ENCODE measurements around the gene FASTKD2.
A peak's percentile ranks its signal among the peaks of the same experiment; 100 is the strongest.

The FASTKD2 gene

DNA sequence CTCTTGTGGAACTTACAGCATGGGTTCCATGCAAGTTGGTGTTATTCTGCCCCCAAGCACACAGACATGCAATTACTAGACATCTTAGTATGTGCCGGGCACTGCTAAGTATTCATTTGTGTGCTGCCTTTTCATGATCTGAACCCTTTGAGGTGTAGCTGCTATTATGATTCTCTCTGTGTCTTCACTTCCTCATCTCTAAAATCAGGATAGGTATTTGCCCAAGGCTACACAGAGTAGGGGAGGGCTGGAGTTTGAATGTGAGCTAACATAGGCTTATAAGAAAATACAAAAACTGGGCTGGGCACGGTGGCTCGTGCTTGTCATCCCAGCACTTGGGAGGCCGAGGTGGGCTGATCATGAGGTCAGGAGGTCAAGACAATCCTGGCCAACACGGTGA, 27.2 kb downstream of the FASTKD2 start:
- Histone ChIP-seq H3K4me3 (ENCODE audit: low read depth, low read length) (no peak overlapping the region), H3K36me3 (peaks cover 28% of the 10 kb centered on the region), H3K9me3 (ENCODE audit: severe bottlenecking) (no peaks in the 10 kb centered on the region), H3K27ac (no peak overlapping the region), H3K27me3 (ENCODE audit: insufficient read depth, low read depth, severe bottlenecking) (no peaks in the 10 kb centered on the region)
- DNase-seq: no peak
- no peak for TF ChIP-seq CTCF (IDR thresholded peaks at IDR 0.05; ENCODE audit: low read depth, low read length)

DNA sequence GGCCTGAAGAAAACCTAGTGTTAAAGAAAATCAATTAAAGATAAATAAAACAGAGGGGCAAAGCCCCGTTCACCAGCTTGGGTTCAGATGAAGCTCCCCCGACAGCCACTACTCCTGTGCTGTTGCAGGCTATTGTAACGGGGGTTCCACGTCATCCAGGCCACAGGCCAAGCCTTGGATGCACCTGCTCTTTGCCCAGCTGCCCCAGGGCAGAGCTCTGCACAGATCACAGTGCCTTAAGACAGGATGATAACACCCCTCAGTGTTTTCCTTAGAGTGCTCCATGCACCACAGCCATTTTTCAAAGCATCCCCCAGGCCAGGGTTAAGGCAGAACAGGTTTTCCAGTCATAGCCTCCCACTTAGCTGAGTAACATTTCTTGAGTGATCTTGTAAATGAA, 32.0 kb downstream of the FASTKD2 start:
- H3K36me3 ChIP-seq: no peaks in the 10 kb centered on the region; the same call in 1 of the 2 replicates
- no peak overlapping the region for H3K27ac ChIP-seq
- DNase-seq: no peak
- H3K9me3 ChIP-seq (ENCODE audit: severe bottlenecking): no peaks in the 10 kb centered on the region
- H3K4me3 ChIP-seq (ENCODE audit: low read depth, low read length): no peak overlapping the region
- no peak for TF ChIP-seq CTCF (IDR thresholded peaks at IDR 0.05; ENCODE audit: low read depth, low read length)
- no peaks in the 10 kb centered on the region for H3K27me3 ChIP-seq (ENCODE audit: insufficient read depth, low read depth, severe bottlenecking)

GRCh38 chr2:206798000-206798399, 32.6 kb downstream of the FASTKD2 start:
- no peak overlapping the region for H3K27ac ChIP-seq
- DNase-seq: no peak
- no peak overlapping the region for H3K4me3 ChIP-seq (ENCODE audit: low read depth, low read length)
- no peaks in the 10 kb centered on the region for H3K27me3 ChIP-seq (ENCODE audit: insufficient read depth, low read depth, severe bottlenecking)
- no peak for TF ChIP-seq CTCF (IDR thresholded peaks at IDR 0.05; ENCODE audit: low read depth, low read length)
- no peaks in the 10 kb centered on the region; the same call in 1 of the 2 replicates for H3K36me3 ChIP-seq
- H3K9me3 ChIP-seq (ENCODE audit: severe bottlenecking): no peaks in the 10 kb centered on the region

DNA sequence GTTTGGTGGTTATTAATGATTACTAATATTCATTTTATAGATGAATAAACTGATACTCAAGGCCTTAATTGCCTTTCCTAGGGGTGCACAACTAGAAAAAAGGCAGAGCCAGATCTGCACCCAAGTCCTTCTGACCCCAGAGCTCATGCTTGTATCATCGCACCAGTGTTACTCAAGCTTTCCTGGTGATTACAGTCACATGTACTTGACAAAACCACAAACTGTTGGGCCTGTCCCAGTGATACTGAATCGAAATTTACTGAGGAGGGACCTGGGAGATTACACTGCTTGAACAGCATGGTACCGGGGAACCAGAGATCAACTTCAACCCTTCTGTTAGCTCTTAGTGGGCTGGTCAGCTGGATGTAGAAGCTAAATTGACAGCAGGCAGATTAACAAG, 33.7 kb downstream of the FASTKD2 start:
- H3K4me3 ChIP-seq (ENCODE audit: low read depth, low read length): no peak overlapping the region
- no peak overlapping the region for H3K27ac ChIP-seq
- H3K9me3 ChIP-seq (ENCODE audit: severe bottlenecking): no peaks in the 10 kb centered on the region
- DNase-seq: no peak
- H3K36me3 ChIP-seq: no peaks in the 10 kb centered on the region; the same call in 1 of the 2 replicates
- no peak for TF ChIP-seq CTCF (IDR thresholded peaks at IDR 0.05; ENCODE audit: low read depth, low read length)
- H3K27me3 ChIP-seq (ENCODE audit: insufficient read depth, low read depth, severe bottlenecking): no peaks in the 10 kb centered on the region

DNA sequence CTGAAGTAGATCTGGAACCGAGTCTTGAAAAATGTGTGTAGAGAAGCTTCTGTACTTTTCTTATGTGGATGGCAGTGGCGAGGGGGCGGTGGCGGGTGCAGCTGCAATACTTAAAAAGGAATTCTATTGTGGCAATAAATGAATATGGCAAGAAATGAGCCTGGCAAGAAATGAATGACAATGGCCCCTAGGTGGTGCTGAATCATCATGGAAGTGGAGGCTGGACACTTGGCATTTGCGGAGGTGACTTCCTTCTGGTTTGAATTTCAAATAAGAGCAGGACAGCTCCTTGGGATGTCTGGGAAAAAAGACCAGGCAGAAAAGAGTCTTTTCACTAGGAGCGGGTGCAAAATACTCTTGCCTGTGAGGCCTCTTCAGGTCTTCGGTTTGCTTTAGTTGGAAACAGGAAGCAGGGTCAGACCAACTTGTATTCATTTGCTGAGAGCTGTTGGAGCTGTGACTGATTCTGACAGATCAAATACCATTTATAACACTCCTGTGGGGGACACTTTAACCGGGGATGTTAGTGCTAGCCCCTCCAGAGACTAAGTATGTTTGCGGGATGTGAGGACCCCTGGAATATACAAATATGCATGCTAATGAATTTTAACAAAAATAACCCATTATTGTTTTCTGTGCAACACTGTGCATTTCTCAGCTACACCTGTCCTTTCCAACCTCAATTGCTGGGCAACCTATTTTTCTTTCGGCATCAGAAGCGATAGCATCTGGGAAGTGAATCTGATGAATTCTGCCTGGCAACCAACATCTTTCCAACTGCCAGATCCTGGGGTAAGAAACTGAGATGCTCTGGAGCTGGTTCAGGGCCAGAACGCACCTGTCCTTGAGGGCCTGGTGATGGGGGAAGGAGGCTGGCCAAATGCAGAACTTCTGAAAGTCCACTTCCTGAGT, 35.4 kb downstream of the FASTKD2 start:
- no peak overlapping the region for H3K27ac ChIP-seq
- peak; percentile 64 for TF ChIP-seq CTCF (IDR thresholded peaks at IDR 0.05; ENCODE audit: low read depth, low read length)

More for the DNA sequence above, 35.4 kb downstream of the FASTKD2 start:
- Histone ChIP-seq H3K36me3 (no peaks in the 10 kb centered on the region; the same call in 1 of the 2 replicates), H3K9me3 (ENCODE audit: severe bottlenecking) (no peaks in the 10 kb centered on the region), H3K4me3 (ENCODE audit: low read depth, low read length) (no peak overlapping the region), H3K27me3 (ENCODE audit: insufficient read depth, low read depth, severe bottlenecking) (no peaks in the 10 kb centered on the region)
- peak; percentile 59 for DNase-seq
